WI38 (cell line): ENCODE results near the gene SGK1.
"Not testable (repeated sequence)": the region's sequence is repeated elsewhere in the genome, so short reads cannot be mapped to it uniquely, and the experiment has no call there.

Experiments used
- H3K4me3 ChIP-seq: 2 replicates; pipeline ENCODE4 v1.5.1; 2011; ENCODE audit warnings: low read depth, mild to moderate bottlenecking, control low read depth, low read length
- CTCF ChIP-seq: IDR thresholded peaks from 2 replicates; pipeline ENCODE4 v1.5.1; 2012; ENCODE audit warnings: low read depth, mild to moderate bottlenecking, control low read depth, low read length

Gene SGK1

DNA sequence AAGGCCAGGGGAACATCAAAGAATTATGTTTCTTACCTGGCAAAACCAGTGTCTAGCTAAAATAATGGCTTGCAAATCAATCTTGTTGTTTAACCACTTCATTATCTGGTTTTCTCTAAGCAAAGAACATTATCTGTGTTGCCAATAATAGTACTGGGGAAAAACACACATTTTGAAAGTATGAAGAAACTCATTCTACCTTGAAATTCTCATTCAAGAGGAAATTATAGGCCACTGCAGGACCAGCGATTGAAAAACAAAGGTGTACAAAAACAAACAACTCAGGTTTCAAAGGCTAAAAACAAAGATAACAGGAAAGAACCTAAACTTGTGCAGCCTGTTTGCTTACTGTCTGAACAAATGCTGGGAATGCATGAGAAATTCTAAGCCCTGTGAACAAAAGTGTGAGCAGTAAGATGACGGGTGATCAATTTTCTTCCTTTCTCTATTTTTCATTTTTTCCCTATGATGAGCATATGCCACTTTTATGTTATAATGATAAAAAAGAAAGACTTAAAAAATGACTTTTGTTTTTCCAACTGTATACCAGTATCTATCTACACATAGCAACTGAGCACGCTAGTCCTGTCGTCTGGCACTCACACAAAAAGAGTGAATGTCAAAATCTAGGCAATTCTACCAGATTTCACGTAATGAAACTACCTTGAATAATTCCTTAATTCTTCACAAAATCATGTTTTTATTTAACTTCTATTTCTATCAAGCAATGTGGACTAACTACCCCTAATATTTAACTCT, 117.9 kb downstream of the SGK1 start:
- H3K4me3 ChIP-seq, result no peak overlapping the region
- TF ChIP-seq CTCF, result no peak

DNA sequence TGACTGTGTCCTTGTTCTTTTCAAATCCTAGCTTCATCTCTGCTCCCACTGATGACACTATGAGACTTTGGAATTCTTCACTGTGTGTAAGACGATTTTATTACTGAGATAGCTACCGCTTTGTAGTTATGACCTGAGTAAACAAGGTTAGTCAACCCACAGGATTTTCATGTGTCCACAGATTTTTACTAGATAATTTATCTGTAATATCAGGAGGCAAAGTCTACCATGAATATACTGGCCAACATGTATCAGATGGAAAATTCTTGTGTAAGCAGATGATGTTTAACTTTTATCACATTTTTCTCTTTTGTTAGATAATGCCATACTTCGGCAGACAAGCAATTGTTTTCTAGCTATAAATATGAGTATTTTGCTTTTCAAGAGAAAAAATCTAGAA, 119.8 kb downstream of the SGK1 start:
- TF ChIP-seq CTCF, result no peak
- no peak overlapping the region for H3K4me3 ChIP-seq

DNA sequence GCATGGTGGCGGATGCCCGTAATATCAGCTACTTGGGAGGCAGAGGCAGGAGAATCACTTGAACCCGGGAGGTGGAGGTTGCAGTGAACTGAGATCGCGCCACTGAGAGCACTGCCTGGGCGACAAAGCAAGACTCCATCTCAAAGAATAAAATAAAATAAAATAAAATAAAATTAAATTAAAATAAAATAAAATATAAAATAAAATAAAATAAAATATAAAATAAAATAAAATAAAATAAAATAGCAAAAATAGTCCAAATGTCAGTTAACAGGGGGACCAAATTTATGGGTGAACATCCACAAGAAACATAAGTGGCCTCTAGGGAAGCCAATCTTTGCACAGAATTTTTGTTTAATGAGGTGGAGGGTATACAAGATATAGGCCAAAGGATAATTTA, 120.2 kb downstream of the SGK1 start:
- not testable (repeated sequence) for H3K4me3 ChIP-seq

- TF ChIP-seq CTCF, result no peak
- no peak overlapping the region for H3K4me3 ChIP-seq
Measured at GRCh38 chr6:134196568-134197193, 121.2 kb downstream of the SGK1 start.

DNA sequence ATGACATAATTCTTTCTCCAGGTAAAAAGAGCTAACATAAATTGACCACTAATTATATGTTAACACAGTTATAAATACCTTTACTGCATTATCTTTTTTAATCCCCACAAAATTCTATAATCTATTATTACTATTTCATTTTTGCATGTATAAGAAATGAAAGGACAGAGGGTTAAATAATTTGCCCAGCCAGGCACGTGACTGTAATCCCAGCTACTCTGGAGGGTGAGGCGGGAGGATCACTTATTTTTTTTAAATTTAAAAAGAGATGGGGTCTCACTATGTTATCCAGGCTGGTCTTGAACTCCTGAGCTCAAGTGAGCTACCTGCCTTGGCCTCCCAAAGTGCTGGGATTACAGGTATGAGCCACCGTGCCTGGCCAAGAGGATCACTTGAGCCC, 121.9 kb downstream of the SGK1 start:
- no peak overlapping the region for H3K4me3 ChIP-seq

GRCh38 chr6:134195164-134195906, 122.6 kb downstream of the SGK1 start:
- TF ChIP-seq CTCF, result no peak
- H3K4me3 ChIP-seq, result no peak overlapping the region

More for the DNA sequence above, 121.9 kb downstream of the SGK1 start:
- TF ChIP-seq CTCF, result no peak

DNA sequence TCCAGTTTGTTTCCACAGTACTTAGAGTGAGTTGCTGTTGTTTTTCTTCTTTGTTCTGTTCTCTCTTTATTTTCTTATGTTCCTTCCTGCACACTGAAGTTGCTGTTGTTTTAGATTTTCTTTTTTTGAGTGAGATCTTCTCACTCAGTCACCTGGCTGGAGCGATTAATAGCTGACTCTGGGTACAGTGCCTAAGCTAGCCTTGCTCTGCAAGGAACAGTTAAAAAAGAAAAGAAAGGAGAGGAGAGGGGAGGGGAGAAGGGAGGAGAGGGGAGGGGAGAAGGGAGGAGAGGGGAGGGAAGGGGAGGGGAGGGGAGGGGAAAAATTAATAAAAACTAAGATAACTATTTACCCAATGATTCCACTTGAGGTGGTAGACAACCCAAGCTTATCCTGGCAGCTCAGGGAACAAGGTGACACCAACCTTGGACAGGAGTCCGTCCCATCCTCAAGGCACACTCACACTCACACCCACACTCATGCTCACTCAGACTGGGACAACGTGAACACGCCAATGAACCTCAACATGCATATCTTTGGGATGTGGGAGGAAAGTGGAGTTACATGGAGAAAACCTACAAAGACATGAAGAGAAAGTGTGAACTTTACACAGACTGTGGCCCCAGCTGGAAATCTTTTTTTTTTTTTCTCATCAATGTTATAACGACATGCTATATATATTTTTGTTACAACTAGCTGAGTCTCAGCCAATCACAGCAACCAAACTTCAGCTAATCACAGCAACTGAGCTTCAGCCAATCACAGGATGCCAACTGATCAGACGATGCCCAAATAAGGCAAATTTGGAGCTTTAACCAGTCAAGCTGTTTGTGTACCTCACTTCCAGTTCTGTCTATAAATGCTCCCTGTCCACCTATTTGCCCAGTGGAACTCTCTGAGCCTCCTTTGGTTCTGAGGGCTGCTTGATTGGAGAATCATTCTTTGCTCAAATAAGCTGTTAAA, 124.1 kb downstream of the SGK1 start:
- TF ChIP-seq CTCF, result no peak
- H3K4me3 ChIP-seq, result no peak overlapping the region

GRCh38 chr6:134192609-134193008, 125.3 kb downstream of the SGK1 start:
- H3K4me3 ChIP-seq, result not testable (repeated sequence)
